ENCODE data around the gene EXOC3L2. TPM values are rescaled to one million over a fixed set of nuclear protein-coding genes. Genes with fewer than 3 reads are reported as not detected.

The EXOC3L2 gene
- total and polyA plus RNA-seq, 10 of the 15 experiments (the other 5 are each of a cell fraction or from before 2014, with no cell fraction given), result not detected

DNA sequence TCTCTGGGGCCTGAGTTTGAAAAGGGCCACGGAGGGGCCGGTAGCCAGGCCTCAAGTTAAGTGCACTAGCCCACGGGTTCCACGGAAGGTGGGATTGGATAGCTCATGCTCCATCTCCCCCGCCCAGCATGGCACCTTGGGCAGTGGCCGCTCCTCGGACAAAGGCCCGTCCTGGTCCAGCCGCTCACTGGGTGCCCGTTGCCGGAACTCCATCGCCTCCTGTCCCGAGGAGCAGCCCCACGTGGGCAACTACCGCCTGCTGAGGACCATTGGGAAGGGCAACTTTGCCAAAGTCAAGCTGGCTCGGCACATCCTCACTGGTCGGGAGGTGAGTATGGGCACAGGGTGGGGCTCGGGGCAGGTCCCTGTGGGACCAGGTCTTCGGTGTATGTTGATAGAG lies 13.7 kb upstream of the EXOC3L2 start:
- POLR2A ChIA-PET, result no interaction called here
- BruUV-seq (replicated peaks), result no TSS peak
- in situ Hi-C loops (cut with MboI) (no loop called here), intact Hi-C loops (cut with micrococcal nuclease; ENCODE audit: unreplicated experiment) (no loop called here)
- Histone ChIP-seq H3K27me3 (replicated peaks in 1 of 2; ENCODE audit: control insufficient read depth in 2 of 2, insufficient read depth in 2 of 2, low read length in 1 of 2) (no peaks in the 10 kb centered on the region), H3K4me1 (ENCODE audit: control insufficient read depth, insufficient read depth, low read length) (peaks cover 2% of the 10 kb centered on the region; the same call in 1 of the 2 replicates), H3K27ac (ENCODE audit: control insufficient read depth, insufficient read depth) (no peak overlapping the region), H3K9ac (ENCODE audit: control insufficient read depth, insufficient read depth, low read length) (no peak overlapping the region), H3K79me2 (ENCODE audit: control insufficient read depth, insufficient read depth, low read length) (peaks cover 2% of the 10 kb centered on the region), H3K4me3 (no peak overlapping the region), H3K4me2 (ENCODE audit: control insufficient read depth, insufficient read depth) (no peak overlapping the region), H2AFZ (ENCODE audit: control insufficient read depth, low read depth, low read length) (no peak overlapping the region), H4K20me1 (ENCODE audit: control insufficient read depth, insufficient read depth) (no peaks in the 10 kb centered on the region), H3K36me3 (ENCODE audit: control insufficient read depth in 2 of 2, insufficient read depth in 2 of 2, low read length in 1 of 2) (no peaks in the 10 kb centered on the region; a peak in 1 of 4 replicates), H3K9me3 (replicated peaks; ENCODE audit: control insufficient read depth, insufficient read depth, low read length) (no peaks in the 10 kb centered on the region)
- 92% methylated on average over 19 of the region's 19 CpGs for WGBS (ENCODE audit: insufficient coverage, insufficient replicate concordance, low lambda C conversion rate, missing lambda C conversion rate)
- FAIRE-seq (no peak), DNase-seq (ENCODE audit: low read depth, low spot score) (no peak), ATAC-seq (no peak)
- RAD21 ChIA-PET (ENCODE audit: unreplicated experiment), result no interaction called here
- CTCF ChIA-PET, result interaction anchor here (1.0 kb wide), 1 partner anchor 9 kb away, joined by 3 read pairs; no protein-coding TSS in a partner anchor
- SMC1A ChIA-PET (ENCODE audit: uncharacterized antibody, unreplicated experiment), result no interaction called here
- no peak for TF ChIP-seq ZNF384 (IDR thresholded peaks at IDR 0.05; ENCODE audit: borderline replicate concordance, low read depth, low read length)
- TF ChIP-seq ETV6 (conservative IDR thresholded peaks at IDR 0.05 in 1 of 2, IDR thresholded peaks at IDR 0.05 in 1 of 2; ENCODE audit: borderline replicate concordance in 1 of 2, low read depth in 1 of 2), result no peak
- no peak for TF ChIP-seq NFYA (IDR thresholded peaks at IDR 0.05; ENCODE audit: borderline replicate concordance, low read depth, low read length)
- TF ChIP-seq STAT1 (conservative IDR thresholded peaks at IDR 0.05), result no peak
- no peak for TF ChIP-seq CREB1 (IDR thresholded peaks at IDR 0.05; ENCODE audit: low read depth)
- no peak for TF ChIP-seq NRF1 (conservative IDR thresholded peaks at IDR 0.05; ENCODE audit: low read depth, low read length)
- no peak for TF ChIP-seq PAX8 (IDR thresholded peaks at IDR 0.05)
- no peak for TF ChIP-seq MYB (IDR thresholded peaks at IDR 0.05; ENCODE audit: borderline replicate concordance, low read depth, low read length)

DNA sequence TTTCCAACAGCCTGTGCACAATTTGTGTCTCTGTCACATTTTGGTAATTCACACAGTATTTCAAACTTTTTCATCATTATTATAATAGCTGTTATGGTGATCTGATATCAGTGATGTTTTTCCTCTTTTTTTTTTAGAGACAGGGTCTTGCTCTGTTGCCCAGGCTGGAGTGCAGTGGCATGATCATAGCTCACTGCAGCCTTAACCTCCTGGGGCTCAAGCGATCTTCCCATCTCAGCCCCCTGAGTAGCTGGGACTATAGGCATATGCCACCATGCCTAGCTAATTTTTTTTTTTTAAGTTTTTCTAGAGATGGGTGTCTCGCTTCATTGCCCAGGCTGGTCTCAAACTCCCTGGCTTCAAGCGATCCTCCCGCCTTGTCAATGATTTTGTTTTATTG lies 11.6 kb upstream of the EXOC3L2 start:
- BruUV-seq (replicated peaks), result no TSS peak
- WGBS (ENCODE audit: insufficient coverage, insufficient replicate concordance, low lambda C conversion rate, missing lambda C conversion rate), result 89% methylated on average over 4 of the region's 4 CpGs
- FAIRE-seq (no peak), ATAC-seq (no peak), DNase-seq (ENCODE audit: low read depth, low spot score) (no peak)
- ChIA-PET POLR2A (interaction anchor here (0.5 to 0.7 kb wide), 2 partner anchors 35 to 1104 kb away, joined by 3 read pairs; no protein-coding TSS in a partner anchor), RAD21 (ENCODE audit: unreplicated experiment) (no interaction called here), CTCF (interaction anchor here (0.8 to 1.3 kb wide), 2 partner anchors 82 to 229 kb away, joined by 3 to 5 read pairs; no protein-coding TSS in a partner anchor), SMC1A (ENCODE audit: uncharacterized antibody, unreplicated experiment) (no interaction called here)
- intact Hi-C loops (cut with micrococcal nuclease; ENCODE audit: unreplicated experiment) (no loop called here), in situ Hi-C loops (cut with MboI) (no loop called here)
- no peaks in the 10 kb centered on the region for H3K27me3 ChIP-seq (replicated peaks in 1 of 2; ENCODE audit: control insufficient read depth in 2 of 2, insufficient read depth in 2 of 2, low read length in 1 of 2)
- H3K9me3 ChIP-seq (replicated peaks; ENCODE audit: control insufficient read depth, insufficient read depth, low read length), result no peaks in the 10 kb centered on the region
- peaks cover 11% of the 10 kb centered on the region for H3K4me1 ChIP-seq (ENCODE audit: control insufficient read depth, insufficient read depth, low read length)
- no peak overlapping the region for H3K4me3 ChIP-seq
- no peak overlapping the region for H3K4me2 ChIP-seq (ENCODE audit: control insufficient read depth, insufficient read depth)
- peaks cover 0 to 4% of the 10 kb centered on the region in 2 experiments; a peak in 1 of 4 replicates for H3K36me3 ChIP-seq (ENCODE audit: control insufficient read depth in 2 of 2, insufficient read depth in 2 of 2, low read length in 1 of 2)
- peaks cover 20% of the 10 kb centered on the region for H3K79me2 ChIP-seq (ENCODE audit: control insufficient read depth, insufficient read depth, low read length)
- no peak overlapping the region for H3K27ac ChIP-seq (ENCODE audit: control insufficient read depth, insufficient read depth)
- H4K20me1 ChIP-seq (ENCODE audit: control insufficient read depth, insufficient read depth), result no peaks in the 10 kb centered on the region
- H2AFZ ChIP-seq (ENCODE audit: control insufficient read depth, low read depth, low read length), result no peak overlapping the region
- no peak overlapping the region for H3K9ac ChIP-seq (ENCODE audit: control insufficient read depth, insufficient read depth, low read length)
- TF ChIP-seq ZNF622 (IDR thresholded peaks at IDR 0.05), result no peak
- no peak for TF ChIP-seq EGR1 (IDR thresholded peaks at IDR 0.05; ENCODE audit: borderline replicate concordance in 1 of 2, low read depth in 2 of 2, low read length in 2 of 2)
- TF ChIP-seq, protein P1, sequence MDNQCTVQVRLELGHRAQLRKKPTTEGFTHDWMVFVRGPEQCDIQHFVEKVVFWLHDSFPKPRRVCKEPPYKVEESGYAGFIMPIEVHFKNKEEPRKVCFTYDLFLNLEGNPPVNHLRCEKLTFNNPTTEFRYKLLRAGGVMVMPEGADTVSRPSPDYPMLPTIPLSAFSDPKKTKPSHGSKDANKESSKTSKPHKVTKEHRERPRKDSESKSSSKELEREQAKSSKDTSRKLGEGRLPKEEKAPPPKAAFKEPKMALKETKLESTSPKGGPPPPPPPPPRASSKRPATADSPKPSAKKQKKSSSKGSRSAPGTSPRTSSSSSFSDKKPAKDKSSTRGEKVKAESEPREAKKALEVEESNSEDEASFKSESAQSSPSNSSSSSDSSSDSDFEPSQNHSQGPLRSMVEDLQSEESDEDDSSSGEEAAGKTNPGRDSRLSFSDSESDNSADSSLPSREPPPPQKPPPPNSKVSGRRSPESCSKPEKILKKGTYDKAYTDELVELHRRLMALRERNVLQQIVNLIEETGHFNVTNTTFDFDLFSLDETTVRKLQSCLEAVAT (IDR thresholded peaks at IDR 0.05), result no peak
- TF ChIP-seq NBN (IDR thresholded peaks at IDR 0.05), result no peak
- TF ChIP-seq IKZF2 (IDR thresholded peaks at IDR 0.05), result no peak
- no peak for TF ChIP-seq TARDBP (IDR thresholded peaks at IDR 0.05; ENCODE audit: borderline replicate concordance)
- TF ChIP-seq, protein P2, sequence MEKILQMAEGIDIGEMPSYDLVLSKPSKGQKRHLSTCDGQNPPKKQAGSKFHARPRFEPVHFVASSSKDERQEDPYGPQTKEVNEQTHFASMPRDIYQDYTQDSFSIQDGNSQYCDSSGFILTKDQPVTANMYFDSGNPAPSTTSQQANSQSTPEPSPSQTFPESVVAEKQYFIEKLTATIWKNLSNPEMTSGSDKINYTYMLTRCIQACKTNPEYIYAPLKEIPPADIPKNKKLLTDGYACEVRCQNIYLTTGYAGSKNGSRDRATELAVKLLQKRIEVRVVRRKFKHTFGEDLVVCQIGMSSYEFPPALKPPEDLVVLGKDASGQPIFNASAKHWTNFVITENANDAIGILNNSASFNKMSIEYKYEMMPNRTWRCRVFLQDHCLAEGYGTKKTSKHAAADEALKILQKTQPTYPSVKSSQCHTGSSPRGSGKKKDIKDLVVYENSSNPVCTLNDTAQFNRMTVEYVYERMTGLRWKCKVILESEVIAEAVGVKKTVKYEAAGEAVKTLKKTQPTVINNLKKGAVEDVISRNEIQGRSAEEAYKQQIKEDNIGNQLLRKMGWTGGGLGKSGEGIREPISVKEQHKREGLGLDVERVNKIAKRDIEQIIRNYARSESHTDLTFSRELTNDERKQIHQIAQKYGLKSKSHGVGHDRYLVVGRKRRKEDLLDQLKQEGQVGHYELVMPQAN (conservative IDR thresholded peaks at IDR 0.05), result no peak
- no peak for TF ChIP-seq LARP7 (IDR thresholded peaks at IDR 0.05)

All from GM12878 (cell line).